ENCODE measurements around the gene FBP2. TPM values are rescaled to one million over a fixed set of nuclear protein-coding genes. Genes with fewer than 3 reads are reported as not detected.

The FBP2 gene
- total and polyA plus RNA-seq, 2 of the 8 experiments (the other 6 are each of a cell fraction or from before 2014, with no cell fraction given) = not detected

GRCh38 chr9:94528886-94529285, 64.7 kb downstream of the FBP2 start (continued):
- TF ChIP-seq CTCF (IDR thresholded peaks at IDR 0.05; ENCODE audit: control extremely low read depth in 1 of 3, insufficient read depth in 1 of 3, low read depth in 1 of 3, low read length in 3 of 3) (no peak), SIX5 (IDR thresholded peaks at IDR 0.05; ENCODE audit: low read depth, low read length) (no peak), CHD2 (IDR thresholded peaks at IDR 0.05; ENCODE audit: low read length) (no peak), PHF8 (conservative IDR thresholded peaks at IDR 0.05; ENCODE audit: low read depth, low read length) (no peak), TAF1 (IDR thresholded peaks at IDR 0.05; ENCODE audit: low read depth, low read length) (no peak), TAF7 (optimal IDR thresholded peaks at IDR 0.05; ENCODE audit: borderline replicate concordance, low read depth, low read length) (no peak), SRF (IDR thresholded peaks at IDR 0.05; ENCODE audit: low read depth, low read length) (no peak)

Data from H1 (cell line).